SK-N-SH (cell line): ENCODE data around the gene NUMA1.

Experiments
- ELF1 ChIP-seq: IDR thresholded peaks from 2 replicates; pipeline ENCODE4 v1.4.0; 2012
- POLR2AphosphoS5 ChIP-seq: IDR thresholded peaks from 2 replicates; pipeline ENCODE4 v1.6.1; 2012; ENCODE audit warnings: low read depth, low read length
- TF ChIP-seq, protein P1 (sequence below): fragments of 200-600 bp; sonication (generic); IDR thresholded peaks from 2 replicates; pipeline ENCODE4 v1.6.1; 2017; ENCODE audit warnings: antibody characterized with exemption, mild to moderate bottlenecking, moderate library complexity

- TF ChIP-seq POLR2AphosphoS5 = no peak
- no peak for TF ChIP-seq ELF1
- TF ChIP-seq, protein P1, sequence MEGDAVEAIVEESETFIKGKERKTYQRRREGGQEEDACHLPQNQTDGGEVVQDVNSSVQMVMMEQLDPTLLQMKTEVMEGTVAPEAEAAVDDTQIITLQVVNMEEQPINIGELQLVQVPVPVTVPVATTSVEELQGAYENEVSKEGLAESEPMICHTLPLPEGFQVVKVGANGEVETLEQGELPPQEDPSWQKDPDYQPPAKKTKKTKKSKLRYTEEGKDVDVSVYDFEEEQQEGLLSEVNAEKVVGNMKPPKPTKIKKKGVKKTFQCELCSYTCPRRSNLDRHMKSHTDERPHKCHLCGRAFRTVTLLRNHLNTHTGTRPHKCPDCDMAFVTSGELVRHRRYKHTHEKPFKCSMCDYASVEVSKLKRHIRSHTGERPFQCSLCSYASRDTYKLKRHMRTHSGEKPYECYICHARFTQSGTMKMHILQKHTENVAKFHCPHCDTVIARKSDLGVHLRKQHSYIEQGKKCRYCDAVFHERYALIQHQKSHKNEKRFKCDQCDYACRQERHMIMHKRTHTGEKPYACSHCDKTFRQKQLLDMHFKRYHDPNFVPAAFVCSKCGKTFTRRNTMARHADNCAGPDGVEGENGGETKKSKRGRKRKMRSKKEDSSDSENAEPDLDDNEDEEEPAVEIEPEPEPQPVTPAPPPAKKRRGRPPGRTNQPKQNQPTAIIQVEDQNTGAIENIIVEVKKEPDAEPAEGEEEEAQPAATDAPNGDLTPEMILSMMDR = no peak
These were observed 7.9 kb upstream of the NUMA1 start for GRCh38 chr11:72088076-72088808.
